ENCODE measurements around the gene GOLM1. TPM values are rescaled to one million over a fixed set of nuclear protein-coding genes. Genes with fewer than 3 reads are reported as not detected.
"Not testable (repeated sequence)": the region's sequence is repeated elsewhere in the genome, so short reads cannot be mapped to it uniquely, and the experiment has no call there.

The GOLM1 gene
- total RNA-seq, 1 experiment from 2014 or later, result 57.5 TPM

DNA sequence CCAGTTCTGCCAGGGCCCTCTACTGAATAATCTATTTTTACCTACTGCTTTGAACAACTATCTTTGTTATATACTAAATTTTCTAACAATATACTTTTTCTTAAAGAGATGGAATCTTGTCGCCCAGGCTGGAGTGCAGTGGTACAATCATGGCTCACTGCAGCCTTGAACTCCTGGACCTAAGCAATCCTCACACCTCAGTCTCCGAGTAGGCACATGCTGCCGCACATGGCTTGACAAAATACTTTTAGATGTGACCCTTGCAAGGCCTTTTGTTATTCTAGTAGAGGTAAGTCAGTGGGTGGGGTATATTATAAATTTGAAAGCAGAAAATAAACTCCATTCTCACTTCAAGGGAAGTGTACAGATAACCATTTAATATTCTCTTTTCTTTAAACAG, 7.9 kb downstream of the GOLM1 start:
- no peak for DNase-seq (ENCODE audit: low spot score)

DNA sequence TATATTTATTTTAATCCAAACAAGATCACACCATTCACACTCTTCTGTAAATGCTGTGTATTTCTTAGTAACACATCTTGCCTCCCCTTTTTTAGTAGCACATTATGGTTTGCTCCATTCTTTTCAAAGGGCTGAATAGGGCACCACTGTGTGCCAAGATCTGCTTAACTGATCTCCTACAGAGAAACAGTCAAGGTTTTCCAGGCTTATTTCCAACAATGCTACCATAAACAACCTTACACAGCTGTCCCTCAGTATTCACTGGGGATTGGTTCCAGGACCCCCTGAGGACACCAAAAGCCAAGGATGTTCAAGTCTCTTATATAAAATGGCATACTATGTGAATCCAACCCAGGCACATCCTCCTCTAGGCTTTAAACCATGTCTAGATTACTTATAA, 16.5 kb downstream of the GOLM1 start:
- no peak for DNase-seq (ENCODE audit: low spot score)

DNA sequence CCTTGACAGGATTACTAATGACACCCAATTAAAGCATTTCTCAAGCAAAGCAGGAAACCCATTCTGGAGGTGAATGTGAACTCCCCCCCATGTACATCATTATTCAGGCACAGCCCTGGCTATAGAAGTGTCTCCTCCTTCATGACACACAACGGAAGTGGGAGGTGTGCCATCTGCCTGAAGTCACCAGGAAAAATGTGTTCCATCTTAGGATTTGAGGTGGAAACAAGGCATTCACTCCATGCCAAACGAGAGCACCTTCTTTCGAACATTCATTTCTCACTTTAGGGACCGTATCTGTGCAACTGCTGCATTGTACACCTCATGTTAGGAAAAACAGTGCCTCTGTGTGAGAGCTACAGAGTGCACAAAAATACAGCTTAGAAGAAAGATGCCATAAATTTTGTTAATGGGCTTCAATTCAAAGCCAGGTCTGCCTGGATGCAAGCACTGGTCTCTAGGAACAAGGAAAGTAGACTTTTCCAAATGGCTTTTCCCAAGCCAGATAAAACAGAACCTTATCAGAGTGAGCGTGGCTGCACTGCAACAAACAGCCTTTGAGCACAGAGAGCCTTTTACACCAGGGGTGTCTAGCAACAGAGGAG, 19.4 kb downstream of the GOLM1 start:
- no peak for DNase-seq (ENCODE audit: low spot score)

DNA sequence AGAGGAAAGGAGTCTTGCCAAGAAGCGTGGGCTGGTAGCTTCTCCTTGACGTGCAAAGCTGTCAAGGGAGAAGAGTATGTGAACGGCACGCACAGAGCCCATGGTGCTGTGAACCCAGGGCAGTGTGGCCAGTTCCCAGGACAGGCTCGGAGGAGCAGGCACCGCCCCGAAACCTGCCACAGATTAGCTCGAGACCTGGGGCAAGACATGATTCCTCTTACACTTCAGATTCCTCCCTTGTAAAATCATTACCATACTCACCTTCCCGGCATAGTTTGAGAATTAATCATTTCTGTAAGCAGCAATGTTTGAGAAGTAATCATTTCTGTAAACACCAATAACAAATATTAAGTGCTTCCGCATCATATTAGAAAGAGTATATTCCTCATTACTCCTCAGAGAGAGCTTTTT, 19.9 kb downstream of the GOLM1 start:
- no peak for DNase-seq (ENCODE audit: low spot score)

DNA sequence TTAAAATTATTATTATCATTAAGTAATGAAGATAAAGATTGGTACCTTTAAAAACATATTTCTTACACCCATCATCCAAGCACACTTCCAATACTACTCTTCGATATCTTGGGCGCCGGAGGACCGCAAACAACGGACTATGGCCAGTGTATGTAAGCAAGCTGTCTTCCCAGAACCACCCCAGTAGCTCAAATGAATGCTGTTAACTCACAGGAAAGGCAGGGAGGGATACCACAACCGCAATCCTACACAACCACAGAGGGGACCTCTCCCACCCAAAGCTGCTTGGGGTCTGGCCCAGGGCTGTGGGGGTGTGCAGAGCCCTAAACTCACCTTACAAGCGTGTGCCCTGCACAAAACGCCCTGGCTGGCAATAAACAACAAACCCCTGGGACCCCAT, 20.6 kb downstream of the GOLM1 start:
- no peak for DNase-seq (ENCODE audit: low spot score)

- no peak for DNase-seq (ENCODE audit: low spot score)
Measured at GRCh38 chr9:86077276-86077675, 22.1 kb downstream of the GOLM1 start.

DNA sequence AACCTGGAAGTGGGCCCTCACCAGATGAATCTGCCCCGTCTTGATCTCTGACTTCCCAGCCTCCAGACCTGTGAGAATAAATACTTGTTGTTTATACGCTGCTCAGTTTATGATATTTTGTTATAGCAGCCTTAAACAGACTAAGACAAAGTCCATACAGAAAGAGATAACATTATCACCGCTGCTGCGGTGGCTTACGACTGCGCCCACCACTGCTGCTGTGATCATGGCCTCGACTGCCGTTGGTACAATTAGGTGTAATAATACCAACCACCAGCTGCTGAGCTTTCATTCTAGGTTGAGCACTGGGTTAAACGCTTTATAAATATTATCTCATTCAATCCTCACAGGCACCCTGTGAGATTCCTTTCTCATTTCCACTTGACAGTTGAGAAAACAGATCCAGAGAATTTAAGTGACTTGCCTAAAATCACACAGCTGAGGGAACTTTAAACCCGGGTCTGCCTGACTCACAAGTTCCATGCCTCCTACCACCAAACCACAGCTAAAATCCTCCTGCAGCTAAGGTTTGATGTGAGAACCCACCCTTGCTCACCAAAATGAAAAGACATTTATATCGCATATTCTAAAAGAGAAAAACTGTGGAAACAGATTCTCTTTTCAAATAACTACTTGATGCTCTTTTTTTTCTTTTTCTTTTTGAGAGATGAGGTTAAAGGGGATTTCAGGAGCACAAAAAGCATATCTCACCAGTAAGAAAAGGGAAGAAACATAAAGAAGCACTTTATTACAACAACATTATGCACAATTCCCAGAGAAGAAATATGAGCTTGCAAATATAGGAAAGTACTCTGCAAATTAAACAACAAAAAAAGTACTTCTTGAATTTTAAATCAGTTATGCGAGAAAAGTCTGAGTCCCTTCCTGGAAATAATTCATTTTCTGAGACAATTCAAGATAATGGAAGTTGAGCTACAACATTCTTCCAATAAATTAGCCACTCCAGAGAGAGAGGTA, 23.9 kb downstream of the GOLM1 start:
- no peak for DNase-seq (ENCODE audit: low spot score)

DNA sequence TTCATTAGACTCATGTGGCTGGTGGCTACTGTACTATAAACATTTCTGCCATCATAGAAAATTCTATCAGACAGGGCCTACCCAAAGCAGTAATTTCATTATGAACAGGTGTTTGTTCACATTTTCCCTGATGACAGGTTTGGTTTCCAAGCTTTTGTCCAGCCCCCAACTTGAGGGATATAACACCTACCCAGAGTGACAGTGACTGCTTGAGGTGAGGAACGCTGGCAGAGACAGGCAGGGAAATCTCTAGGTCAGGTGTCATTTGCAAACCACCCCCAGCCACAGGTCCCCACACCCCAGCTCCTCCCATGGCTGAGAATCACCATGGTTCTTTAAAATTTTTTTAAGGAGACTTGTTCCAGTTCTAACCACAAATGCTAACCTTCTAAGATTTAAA, 25.5 kb downstream of the GOLM1 start:
- no peak for DNase-seq (ENCODE audit: low spot score)

GRCh38 chr9:86072394-86072877, 26.9 kb downstream of the GOLM1 start:
- no peak for DNase-seq (ENCODE audit: low spot score)

GRCh38 chr9:86069206-86069869, 30.0 kb downstream of the GOLM1 start:
- no peak for DNase-seq (ENCODE audit: low spot score)

GRCh38 chr9:86064220-86064619, 35.1 kb downstream of the GOLM1 start:
- no peak for DNase-seq (ENCODE audit: low spot score)

DNA sequence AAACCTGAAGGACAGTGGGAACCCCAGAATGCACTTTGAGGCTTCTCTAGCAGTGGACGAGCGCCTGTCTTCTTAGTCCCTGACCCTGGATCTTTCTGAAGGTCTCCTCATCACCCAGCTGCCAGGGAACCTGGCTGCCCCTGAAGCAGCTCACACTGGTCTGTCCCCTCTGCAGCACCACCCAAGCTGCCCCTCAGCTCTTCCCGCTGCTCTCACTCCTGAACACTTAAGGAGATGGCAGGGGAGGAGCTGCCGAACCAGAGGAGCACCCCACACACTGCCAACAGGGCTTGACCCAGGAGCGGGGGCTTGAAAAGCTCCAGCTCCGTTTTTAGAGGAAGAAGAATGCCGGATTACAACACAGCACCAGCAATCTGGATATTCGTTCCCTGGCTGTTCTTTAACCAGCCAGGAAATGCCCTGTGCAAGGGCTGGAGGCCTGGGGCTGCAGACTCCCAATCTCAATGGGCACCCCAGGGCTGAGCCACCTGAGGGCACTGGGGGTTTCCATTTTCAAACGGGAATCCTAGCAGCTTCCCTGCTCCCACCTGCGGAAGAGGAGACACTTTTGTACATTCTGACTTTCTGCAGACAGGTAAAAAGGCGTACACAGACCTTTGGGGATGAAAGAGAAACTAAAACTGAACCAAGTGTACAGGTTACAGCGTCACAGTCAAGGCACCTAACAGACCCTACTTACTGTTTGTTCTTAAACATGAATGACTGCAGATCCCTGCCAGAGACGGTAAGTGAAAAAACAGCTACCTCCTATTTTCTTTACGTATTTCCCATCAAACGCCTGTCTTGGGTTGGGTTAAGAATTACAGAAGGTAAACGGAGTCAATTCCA, 36.3 kb downstream of the GOLM1 start:
- DNase-seq (ENCODE audit: low spot score), result no peak

GRCh38 chr9:86061972-86062739, 37.2 kb downstream of the GOLM1 start:
- DNase-seq (ENCODE audit: low spot score), result no peak

GRCh38 chr9:86057491-86057890, 41.9 kb downstream of the GOLM1 start:
- no peak for DNase-seq (ENCODE audit: low spot score)

GRCh38 chr9:86054695-86055094, 44.7 kb downstream of the GOLM1 start:
- DNase-seq (ENCODE audit: low spot score), result no peak

GRCh38 chr9:86052556-86053468, 46.5 kb downstream of the GOLM1 start:
- no peak for DNase-seq (ENCODE audit: low spot score)

DNA sequence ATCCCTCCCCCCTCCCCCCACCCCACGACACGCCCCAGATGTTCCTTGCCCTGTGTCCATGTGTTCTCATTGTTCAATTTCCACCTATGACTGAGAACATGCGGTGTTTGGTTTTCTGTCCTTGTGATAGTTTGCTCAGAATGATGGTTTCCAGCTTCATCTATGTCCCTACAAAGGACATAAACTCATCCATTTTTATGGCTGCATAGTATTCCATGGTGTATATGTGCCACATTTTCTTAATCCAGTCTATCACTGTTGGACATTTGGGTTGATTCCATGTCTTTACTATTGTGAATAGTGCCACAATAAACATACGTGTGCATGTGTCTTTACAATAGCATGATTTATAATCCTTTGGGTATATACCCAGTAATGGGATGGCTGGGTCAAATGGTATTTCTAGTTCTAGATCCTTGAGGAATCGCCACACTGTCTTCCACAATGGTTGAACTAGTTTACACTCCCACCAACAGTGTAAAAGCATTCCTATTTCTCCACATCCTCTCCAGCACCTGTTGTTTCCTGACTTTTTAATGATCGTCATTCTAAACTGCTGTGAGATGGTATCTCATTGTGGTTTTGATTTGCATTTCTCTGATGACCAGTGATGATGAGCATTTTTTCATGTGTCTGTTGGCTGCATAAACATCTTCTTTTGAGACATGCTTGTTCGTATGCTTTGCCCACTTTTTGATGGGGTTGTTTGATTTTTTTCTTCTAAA, 51.2 kb downstream of the GOLM1 start:
- not testable (repeated sequence) for DNase-seq (ENCODE audit: low spot score)

DNA sequence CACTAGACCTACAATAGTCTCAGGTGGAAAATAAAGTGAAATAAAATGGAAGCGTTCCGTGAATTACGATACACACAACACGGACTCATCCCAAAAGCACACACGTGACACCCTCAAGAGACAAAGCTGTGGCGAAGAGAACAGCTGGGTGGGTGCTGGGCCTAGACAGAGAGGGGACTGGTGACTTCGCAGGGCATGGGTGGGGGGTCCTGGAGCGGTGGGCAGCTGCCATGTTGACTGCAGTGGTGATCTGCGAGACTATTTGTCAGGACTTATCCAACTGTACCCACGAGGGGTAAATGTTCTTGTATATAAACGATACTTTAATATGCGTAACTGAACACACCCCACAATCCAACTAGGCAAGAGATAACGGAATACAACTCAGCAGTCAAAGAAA, 52.0 kb downstream of the GOLM1 start:
- no peak for DNase-seq (ENCODE audit: low spot score)

DNA sequence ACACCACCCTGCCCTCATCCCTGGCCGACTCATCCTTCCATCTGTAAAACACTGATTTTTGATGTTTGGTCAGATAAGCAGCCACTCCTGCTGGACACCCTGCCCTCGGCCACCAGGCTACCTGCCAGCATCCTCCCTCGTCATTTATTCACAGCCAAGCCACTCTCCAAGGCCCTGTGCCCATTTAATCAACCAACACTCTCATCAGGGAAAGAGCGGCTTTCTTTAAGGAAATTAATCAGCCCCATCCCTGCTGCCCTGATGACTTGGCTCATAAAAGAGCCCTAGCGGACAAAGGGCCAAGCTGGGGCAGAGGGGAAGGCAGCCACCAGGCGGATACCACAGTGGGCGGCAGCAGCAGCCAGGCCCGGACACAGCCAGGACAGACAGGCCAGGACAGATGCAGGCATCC, 52.4 kb downstream of the GOLM1 start:
- DNase-seq (ENCODE audit: low spot score), result no peak

Measured in H4 (cell line).